Cardiac muscle cell (in vitro differentiated cells and primary cell): ENCODE measurements around the gene ZNF112. TPM values are rescaled to one million over a fixed set of nuclear protein-coding genes. Genes with fewer than 3 reads are reported as not detected.

Experiments
- DNase-seq, 2 donors: peaks; one replicate each; pipeline versions ENCODE4 v3.0.0 to v3.0.0-alpha.2; 2010 to 2017; ENCODE audit warnings: low read depth in 1 of 2, low spot score in 1 of 2
- H3K27ac ChIP-seq: fragments of 200-600 bp; sonication (generic); 2 replicates; pipeline ENCODE4 v1.5.1; 2016
- H3K27me3 ChIP-seq: fragments of 200-600 bp; sonication (generic); 2 replicates; pipeline ENCODE4 v1.6.0; 2016; ENCODE audit warnings: control low read depth
- H3K36me3 ChIP-seq: fragments of 200-600 bp; sonication (generic); 2 replicates; pipeline ENCODE4 v1.5.1; 2016; ENCODE audit warnings: control low read depth
- H3K4me1 ChIP-seq: fragments of 200-600 bp; sonication (generic); 2 replicates; pipeline ENCODE4 v1.8.1; 2017; ENCODE audit warnings: low read depth, mild to moderate bottlenecking, mixed run types
- H3K4me3 ChIP-seq: fragments of 200-600 bp; sonication (generic); 2 replicates; pipeline ENCODE4 v1.5.1; 2016; ENCODE audit warnings: mild to moderate bottlenecking
- H3K9me3 ChIP-seq: fragments of 200-600 bp; sonication (generic); 2 replicates; pipeline ENCODE4 v1.5.1; 2017; ENCODE audit warnings: low read depth, mild to moderate bottlenecking, control low read depth
- polyA plus RNA-seq: library from polyadenylated mRNA; unstranded; fragments of >200 nt; fragmentation: Nextera tagmentation; extraction: Ambion mirVana; gene quantifications from 2 replicates; pipeline ENCODE4 v1.2.1, GENCODE V29; 2016
- total RNA-seq: library from RNA; depleted of rRNA; stranded (reverse); fragments of >200 nt; gene quantifications from 2 replicates; pipeline ENCODE4 v1.2.3, GENCODE V29; 2016
- TF ChIP-seq, protein P1 (sequence below): IDR thresholded peaks from 2 replicates; pipeline ENCODE4 v1.5.1; 2012; ENCODE audit warnings: low read depth, mild to moderate bottlenecking, low read length

ZNF112 gene
- total and polyA plus RNA-seq, 2 experiments from 2014 or later = 6.8 to 15.5 TPM

DNA sequence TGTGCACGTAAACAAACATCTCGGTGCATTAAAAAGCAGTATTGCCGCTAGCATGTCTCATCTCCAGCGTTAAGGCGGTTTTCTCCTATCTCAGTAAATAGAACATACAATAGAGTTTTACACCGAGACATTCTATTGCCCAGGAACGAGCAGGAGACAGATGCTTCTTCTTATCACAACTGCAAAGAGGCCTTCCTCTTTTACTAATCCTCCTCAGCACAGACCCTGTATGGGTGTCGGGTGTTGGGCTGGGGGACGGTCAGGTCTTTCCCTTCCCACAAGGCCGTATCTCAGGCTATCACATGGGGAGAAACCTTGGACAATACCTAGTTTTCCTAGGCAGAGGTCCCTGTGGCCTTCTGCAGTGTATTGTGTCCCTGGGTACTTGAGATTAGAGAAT lies 75.6 kb downstream of the ZNF112 start:
- Histone ChIP-seq H3K36me3 (no peaks in the 10 kb centered on the region), H3K4me1 (no peaks in the 10 kb centered on the region), H3K27me3 (no peaks in the 10 kb centered on the region), H3K4me3 (no peak overlapping the region), H3K9me3 (no peaks in the 10 kb centered on the region), H3K27ac (no peak overlapping the region)
- no peak for DNase-seq
- TF ChIP-seq, protein P1, sequence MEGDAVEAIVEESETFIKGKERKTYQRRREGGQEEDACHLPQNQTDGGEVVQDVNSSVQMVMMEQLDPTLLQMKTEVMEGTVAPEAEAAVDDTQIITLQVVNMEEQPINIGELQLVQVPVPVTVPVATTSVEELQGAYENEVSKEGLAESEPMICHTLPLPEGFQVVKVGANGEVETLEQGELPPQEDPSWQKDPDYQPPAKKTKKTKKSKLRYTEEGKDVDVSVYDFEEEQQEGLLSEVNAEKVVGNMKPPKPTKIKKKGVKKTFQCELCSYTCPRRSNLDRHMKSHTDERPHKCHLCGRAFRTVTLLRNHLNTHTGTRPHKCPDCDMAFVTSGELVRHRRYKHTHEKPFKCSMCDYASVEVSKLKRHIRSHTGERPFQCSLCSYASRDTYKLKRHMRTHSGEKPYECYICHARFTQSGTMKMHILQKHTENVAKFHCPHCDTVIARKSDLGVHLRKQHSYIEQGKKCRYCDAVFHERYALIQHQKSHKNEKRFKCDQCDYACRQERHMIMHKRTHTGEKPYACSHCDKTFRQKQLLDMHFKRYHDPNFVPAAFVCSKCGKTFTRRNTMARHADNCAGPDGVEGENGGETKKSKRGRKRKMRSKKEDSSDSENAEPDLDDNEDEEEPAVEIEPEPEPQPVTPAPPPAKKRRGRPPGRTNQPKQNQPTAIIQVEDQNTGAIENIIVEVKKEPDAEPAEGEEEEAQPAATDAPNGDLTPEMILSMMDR = no peak

DNA sequence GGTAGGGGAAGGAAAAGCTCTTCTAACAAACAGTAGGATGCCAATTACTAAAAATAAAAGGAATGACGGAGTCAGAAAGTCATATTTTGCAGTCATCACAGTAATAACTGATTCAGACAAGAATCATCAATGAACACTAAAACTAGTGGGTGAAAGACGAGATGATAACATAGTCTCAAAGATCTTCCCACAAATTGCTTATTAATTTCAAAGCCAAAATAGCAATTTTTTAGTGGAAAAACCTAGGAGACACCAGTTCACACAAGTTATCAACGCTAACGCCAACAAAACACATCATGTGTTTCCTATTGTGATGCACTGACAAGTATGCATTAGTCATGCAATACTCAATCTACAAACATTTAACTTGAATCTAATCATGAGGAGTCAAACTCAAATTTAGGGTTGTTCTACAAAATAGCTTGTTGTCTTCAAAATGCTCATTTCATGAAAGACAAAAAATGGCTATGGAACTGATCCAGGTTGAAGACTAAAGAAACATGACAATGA lies 78.2 kb downstream of the ZNF112 start:
- no peak overlapping the region for H3K4me3 ChIP-seq
- no peaks in the 10 kb centered on the region for H3K36me3 ChIP-seq
- no peaks in the 10 kb centered on the region for H3K4me1 ChIP-seq
- TF ChIP-seq, protein P1 = no peak
- H3K27me3 ChIP-seq = no peaks in the 10 kb centered on the region
- H3K27ac ChIP-seq = no peak overlapping the region
- no peak for DNase-seq
- no peaks in the 10 kb centered on the region for H3K9me3 ChIP-seq

DNA sequence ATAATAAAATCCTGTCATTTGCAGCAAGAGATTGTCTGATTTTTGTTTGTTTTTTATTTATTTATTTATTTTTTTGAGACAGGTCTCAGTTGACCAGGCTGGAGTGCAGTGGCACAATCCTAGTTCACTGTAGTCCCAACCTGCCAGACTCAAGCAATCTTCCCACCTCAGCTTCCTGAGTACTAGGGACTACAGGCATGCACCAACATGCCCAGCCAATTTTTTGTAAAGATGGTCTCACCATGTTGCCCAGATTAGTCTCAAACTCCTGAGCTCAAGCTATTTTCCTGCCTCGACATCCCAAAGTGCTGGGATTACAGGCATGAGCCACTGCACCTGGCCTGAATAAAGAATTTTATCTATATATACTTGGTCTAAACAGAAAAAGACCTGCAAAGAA lies 79.1 kb downstream of the ZNF112 start:
- TF ChIP-seq, protein P1 = no peak
- Histone ChIP-seq H3K36me3 (no peaks in the 10 kb centered on the region), H3K9me3 (no peaks in the 10 kb centered on the region), H3K4me1 (no peaks in the 10 kb centered on the region), H3K27ac (no peak overlapping the region), H3K4me3 (no peak overlapping the region), H3K27me3 (no peaks in the 10 kb centered on the region)
- no peak for DNase-seq

Other genes with a start within 250 kb of the ZNF112 start
- 5.8 and 7.7 TPM in 2 replicates for gene ZNF225, start 243.3 kb downstream of the ZNF112 start, total RNA-seq
- 3.6 and 4.8 TPM in 2 replicates for gene ZNF225, start 243.3 kb downstream of the ZNF112 start, polyA plus RNA-seq
- gene ZNF234, start 215.1 kb downstream of the ZNF112 start, total RNA-seq = 6.0 and 16.4 TPM in 2 replicates
- 8.1 and 9.2 TPM in 2 replicates for gene ZNF234, start 215.1 kb downstream of the ZNF112 start, polyA plus RNA-seq
- gene ZNF226, start 191.6 kb downstream of the ZNF112 start, total RNA-seq = 17.3 and 35.3 TPM in 2 replicates
- gene ZNF226, start 191.6 kb downstream of the ZNF112 start, polyA plus RNA-seq = 21.1 and 56.8 TPM in 2 replicates
- 11.8 and 18.9 TPM in 2 replicates for gene ZNF227, start 144.1 kb downstream of the ZNF112 start, total RNA-seq
- 9.4 and 20.9 TPM in 2 replicates for gene ZNF227, start 144.1 kb downstream of the ZNF112 start, polyA plus RNA-seq
- gene ZNF233, start 96.8 kb downstream of the ZNF112 start, total RNA-seq = 0.67 and 2.8 TPM in 2 replicates
- 5.0 and 6.0 TPM in 2 replicates for gene ZNF233, start 96.8 kb downstream of the ZNF112 start, polyA plus RNA-seq
- gene ZNF235, start 51.7 kb downstream of the ZNF112 start, total RNA-seq = 4.8 and 4.9 TPM in 2 replicates
- 5.3 and 5.7 TPM in 2 replicates for gene ZNF235, start 51.7 kb downstream of the ZNF112 start, polyA plus RNA-seq
- 3.6 and 21.1 TPM in 2 replicates for gene ZNF285, start 44.9 kb upstream of the ZNF112 start, total RNA-seq
- 2.8 and 7.9 TPM in 2 replicates for gene ZNF285, start 44.9 kb upstream of the ZNF112 start, polyA plus RNA-seq
- 3.9 and 6.6 TPM in 2 replicates for gene ZNF229, start 91.8 kb upstream of the ZNF112 start, total RNA-seq
- 2.5 and 7.0 TPM in 2 replicates for gene ZNF229, start 91.8 kb upstream of the ZNF112 start, polyA plus RNA-seq
- 31.2 and 33.4 TPM in 2 replicates for gene ZNF180, start 143.8 kb upstream of the ZNF112 start, total RNA-seq
- gene ZNF180, start 143.8 kb upstream of the ZNF112 start, polyA plus RNA-seq = 3.3 and 5.7 TPM in 2 replicates
- not detected in 2 replicates for gene CEACAM20, start 173.0 kb upstream of the ZNF112 start, total RNA-seq
- gene CEACAM20, start 173.0 kb upstream of the ZNF112 start, polyA plus RNA-seq = not detected in 2 replicates